ENCODE data around the gene TULP1. TPM values are rescaled to one million over a fixed set of nuclear protein-coding genes. Genes with fewer than 3 reads are reported as not detected.

Gene TULP1
- total and polyA plus RNA-seq, 4 donors = 0.05 to 2.6 (median 0.26) TPM; not detected in 1

DNA sequence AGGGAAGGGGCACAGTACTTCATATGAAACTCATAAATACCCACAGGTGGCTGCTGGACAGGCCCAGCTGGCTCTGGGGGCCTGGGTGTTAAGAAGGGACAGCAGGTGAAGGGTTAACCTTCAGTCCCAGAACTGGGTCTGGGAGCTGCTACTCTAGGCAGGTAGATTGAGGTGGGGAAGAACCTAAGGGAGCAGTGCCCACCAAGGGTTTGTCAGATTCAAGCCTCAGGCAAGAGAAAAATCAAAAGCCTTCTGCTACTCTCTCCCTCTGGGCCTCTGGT is 38.9 kb downstream of the TULP1 start:
- DNase-seq = no peak

DNA sequence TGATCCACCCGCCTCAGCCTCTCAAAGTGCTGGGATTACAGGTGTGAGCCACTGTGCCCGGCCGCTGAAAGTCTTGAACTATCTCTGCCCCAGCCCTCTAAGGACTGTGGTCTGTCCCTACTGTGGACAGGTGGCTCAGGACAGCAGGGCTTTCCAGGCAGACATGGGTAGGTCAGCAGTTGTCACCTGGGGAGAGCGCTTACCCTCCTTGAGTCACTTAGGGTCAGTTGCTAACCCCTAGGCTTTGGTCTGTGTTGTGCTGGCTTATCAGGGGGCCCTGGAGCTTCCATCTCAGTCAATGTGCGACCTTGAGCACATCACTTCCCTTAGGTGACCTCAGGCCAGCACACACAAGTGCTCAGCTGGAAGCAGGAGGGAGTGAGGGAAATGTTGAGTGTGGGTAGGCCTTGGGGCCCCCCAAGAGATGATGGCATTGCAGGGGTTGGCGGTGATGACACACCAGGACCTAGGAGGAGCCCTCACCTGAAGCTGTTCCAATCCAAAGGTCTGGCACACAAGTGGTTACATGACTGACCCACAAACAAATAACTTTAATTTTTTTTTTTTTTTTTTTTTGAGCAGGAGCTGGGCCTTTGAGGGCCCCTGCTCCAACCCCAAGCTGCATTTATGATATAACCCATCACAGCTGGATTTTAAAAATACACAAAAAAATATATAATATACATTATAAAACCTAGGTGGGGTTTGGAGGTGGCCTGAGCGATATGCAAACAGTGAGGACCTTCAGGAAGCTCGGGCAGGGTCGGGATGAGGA is 39.4 kb downstream of the TULP1 start:
- WGBS, 2 donors = 85 to 91% methylated on average over 9 of the region's 9 CpGs

More for the DNA sequence above, 38.9 kb downstream of the TULP1 start:
- Histone ChIP-seq H3K9me3 (ENCODE audit: control insufficient read depth in 4 of 4, insufficient read depth in 3 of 4, low read length in 3 of 4) (no peaks in the 10 kb centered on the region), H3K9ac (ENCODE audit: insufficient read depth in 1 of 2, low read length in 2 of 2) (no peak overlapping the region), H3K27me3 (ENCODE audit: control insufficient read depth in 3 of 3, insufficient read depth in 3 of 3, low read length in 2 of 3) (no peaks in the 10 kb centered on the region), H3K4me1 (ENCODE audit: control insufficient read depth in 5 of 5, insufficient read depth in 5 of 5, low read length in 5 of 5) (peaks cover 0 to 16% (median 7%) of the 10 kb centered on the region in 5 donors), H3K36me3 (ENCODE audit: control insufficient read depth in 4 of 4, insufficient read depth in 4 of 4, low read length in 4 of 4) (peaks cover 0 to 54% (median 29%) of the 10 kb centered on the region in 4 donors), H3K4me3 (no peak overlapping the region), H3K27ac (ENCODE audit: low read depth in 1 of 2, low read length in 1 of 2) (no peak overlapping the region)
- no peak for ATAC-seq (ENCODE audit: insufficient read depth, low FRiP score)
- TF ChIP-seq, protein P1, sequence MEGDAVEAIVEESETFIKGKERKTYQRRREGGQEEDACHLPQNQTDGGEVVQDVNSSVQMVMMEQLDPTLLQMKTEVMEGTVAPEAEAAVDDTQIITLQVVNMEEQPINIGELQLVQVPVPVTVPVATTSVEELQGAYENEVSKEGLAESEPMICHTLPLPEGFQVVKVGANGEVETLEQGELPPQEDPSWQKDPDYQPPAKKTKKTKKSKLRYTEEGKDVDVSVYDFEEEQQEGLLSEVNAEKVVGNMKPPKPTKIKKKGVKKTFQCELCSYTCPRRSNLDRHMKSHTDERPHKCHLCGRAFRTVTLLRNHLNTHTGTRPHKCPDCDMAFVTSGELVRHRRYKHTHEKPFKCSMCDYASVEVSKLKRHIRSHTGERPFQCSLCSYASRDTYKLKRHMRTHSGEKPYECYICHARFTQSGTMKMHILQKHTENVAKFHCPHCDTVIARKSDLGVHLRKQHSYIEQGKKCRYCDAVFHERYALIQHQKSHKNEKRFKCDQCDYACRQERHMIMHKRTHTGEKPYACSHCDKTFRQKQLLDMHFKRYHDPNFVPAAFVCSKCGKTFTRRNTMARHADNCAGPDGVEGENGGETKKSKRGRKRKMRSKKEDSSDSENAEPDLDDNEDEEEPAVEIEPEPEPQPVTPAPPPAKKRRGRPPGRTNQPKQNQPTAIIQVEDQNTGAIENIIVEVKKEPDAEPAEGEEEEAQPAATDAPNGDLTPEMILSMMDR (IDR thresholded peaks at IDR 0.05; ENCODE audit: control extremely low read depth, extremely low read depth) = no peak

DNA sequence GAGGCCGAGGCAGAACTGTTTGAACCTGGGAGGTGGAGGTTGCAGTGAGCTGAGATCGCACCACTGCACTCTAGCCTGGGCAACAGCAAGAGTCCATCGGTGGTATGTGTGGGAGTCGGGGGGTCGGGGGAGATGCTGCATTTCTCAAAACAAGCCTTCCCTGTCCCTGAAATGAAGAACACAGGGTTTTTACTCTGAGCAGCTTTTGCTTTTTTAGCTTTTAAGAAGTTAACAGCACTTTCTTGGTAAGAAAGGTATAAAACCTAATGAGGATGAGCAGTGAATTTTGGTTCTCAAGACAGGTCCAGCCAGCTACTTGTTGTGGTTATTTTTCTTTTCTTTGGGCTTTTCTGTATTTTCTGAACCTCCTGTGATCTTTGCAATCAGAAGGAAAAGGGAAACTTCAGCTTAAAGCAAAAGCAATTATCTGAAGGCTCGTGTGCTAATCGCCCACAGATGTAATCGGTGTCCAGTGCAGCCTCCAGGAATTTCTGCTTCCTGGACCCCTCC is 40.8 kb downstream of the TULP1 start:
- WGBS, 2 donors = 66 to 70% methylated on average over 8 of the region's 8 CpGs
- Histone ChIP-seq H3K36me3 (ENCODE audit: control insufficient read depth in 4 of 4, insufficient read depth in 4 of 4, low read length in 4 of 4) (peaks cover 0 to 54% (median 29%) of the 10 kb centered on the region in 4 donors), H3K27me3 (ENCODE audit: control insufficient read depth in 3 of 3, insufficient read depth in 3 of 3, low read length in 2 of 3) (no peaks in the 10 kb centered on the region), H3K27ac (ENCODE audit: low read depth in 1 of 2, low read length in 1 of 2) (no peak overlapping the region), H3K4me1 (ENCODE audit: control insufficient read depth in 5 of 5, insufficient read depth in 5 of 5, low read length in 5 of 5) (peaks cover 0 to 16% (median 9%) of the 10 kb centered on the region in 5 donors), H3K9ac (ENCODE audit: insufficient read depth in 1 of 2, low read length in 2 of 2) (no peak overlapping the region), H3K4me3 (no peak overlapping the region), H3K9me3 (ENCODE audit: control insufficient read depth in 4 of 4, insufficient read depth in 3 of 4, low read length in 3 of 4) (no peaks in the 10 kb centered on the region)
- ATAC-seq (ENCODE audit: insufficient read depth, low FRiP score) (no peak), DNase-seq (no peak)
- TF ChIP-seq, protein P1 (IDR thresholded peaks at IDR 0.05; ENCODE audit: control extremely low read depth, extremely low read depth) = no peak

More for the DNA sequence above, 39.4 kb downstream of the TULP1 start:
- TF ChIP-seq, protein P1 (IDR thresholded peaks at IDR 0.05; ENCODE audit: control extremely low read depth, extremely low read depth) = no peak
- H3K27ac ChIP-seq (ENCODE audit: low read depth in 1 of 2, low read length in 1 of 2) = peak overlapping the region in 1 of 2 donors; percentile 51
- H3K4me3 ChIP-seq = no peak overlapping the region
- H3K4me1 ChIP-seq (ENCODE audit: control insufficient read depth in 5 of 5, insufficient read depth in 5 of 5, low read length in 5 of 5) = peaks cover 0 to 16% (median 9%) of the 10 kb centered on the region in 5 donors
- H3K9me3 ChIP-seq (ENCODE audit: control insufficient read depth in 4 of 4, insufficient read depth in 3 of 4, low read length in 3 of 4) = no peaks in the 10 kb centered on the region
- no peak overlapping the region for H3K9ac ChIP-seq (ENCODE audit: insufficient read depth in 1 of 2, low read length in 2 of 2)
- H3K27me3 ChIP-seq (ENCODE audit: control insufficient read depth in 3 of 3, insufficient read depth in 3 of 3, low read length in 2 of 3) = no peaks in the 10 kb centered on the region
- ATAC-seq (ENCODE audit: insufficient read depth, low FRiP score) (no peak), DNase-seq (no peak)
- peaks cover 0 to 55% (median 29%) of the 10 kb centered on the region in 4 donors for H3K36me3 ChIP-seq (ENCODE audit: control insufficient read depth in 4 of 4, insufficient read depth in 4 of 4, low read length in 4 of 4)
